Esophagus squamous epithelium (tissue), 5 donors: Measurements from ENCODE around the gene NPTX1. TPM values are rescaled to one million over a fixed set of nuclear protein-coding genes. Genes with fewer than 3 reads are reported as not detected.

Experiments used
- DNase-seq: peaks from one replicate; lab custom pipeline; 2025; lab: John Stamatoyannopoulos, UW
- H3K27ac ChIP-seq, 4 donors: fragments of 200-600 bp; sonication (generic); one replicate each; pipeline ENCODE4 v1.5.1; 2016 to 2019; ENCODE audit warnings: mild to moderate bottlenecking in 1 of 4
- H3K27me3 ChIP-seq, 4 donors: fragments of 200-600 bp; sonication (generic); 1 replicate in 3 of 4; 2 replicates in 1 of 4; pipeline versions ENCODE4 v1.5.1 to v1.6.0; 2017 to 2021; ENCODE audit warnings: antibody characterized with exemption in 1 of 4
- H3K36me3 ChIP-seq, 3 donors: fragments of 200-600 bp; sonication (generic); one replicate each; pipeline ENCODE4 v1.5.1; 2016 to 2019
- H3K4me1 ChIP-seq, 3 donors: fragments of 200-600 bp; sonication (generic); one replicate each; pipeline ENCODE4 v1.5.1; 2017 to 2019
- H3K4me3 ChIP-seq, 4 donors: fragments of 200-600 bp; sonication (generic); 1 replicate in 3 of 4; 2 replicates in 1 of 4; pipeline ENCODE4 v1.5.1; 2016 to 2019; ENCODE audit warnings: mild to moderate bottlenecking in 2 of 4, moderate library complexity in 1 of 4
- H3K9me3 ChIP-seq, 3 donors: fragments of 200-600 bp; sonication (generic); one replicate each; pipeline ENCODE4 v1.5.1; 2016 to 2019
- POLR2A ChIP-seq, 4 donors: fragments of 450-650 bp; IDR thresholded peaks; one replicate each; pipeline ENCODE4 v1.6.1; 2017; ENCODE audit warnings: antibody characterized with exemption in 4 of 4, mild to moderate bottlenecking in 4 of 4, moderate library complexity in 3 of 4
- WGBS, 2 donors: methylation state at CpG; one replicate each; pipeline ENCODE4 v1.1.5; 2018; 5-methylcytosine and 5-hydroxymethylcytosine counted together
- intact Hi-C: fragments of 100-400 bp; cut with DNase I; formaldehyde crosslinking; loops from one replicate; pipeline ENCODE4 v1.15.0; 2022
- total RNA-seq, 4 donors: library from RNA; depleted of rRNA; stranded (reverse); fragments of >200 nt; gene quantifications; one replicate each; pipeline ENCODE4 v1.1.0, GENCODE V29; 2016
- TF ChIP-seq, protein P1 (sequence below), 6 experiments: fragments of 450-650 bp in 4 of 6; fragments of 200-600 bp in 2 of 6; sonication (generic) in 2 of 6; IDR thresholded peaks; one replicate each; pipeline ENCODE4 v1.5.1; 2016 to 2019; ENCODE audit warnings: antibody characterized with exemption in 6 of 6, mild to moderate bottlenecking in 4 of 6, moderate library complexity in 4 of 6
- donor health status: DM: yes; HTN: yes; CAD: no.

Gene NPTX1
- total RNA-seq, 4 donors from 2014 or later = under 0.01 to 0.15 TPM; not detected in 2

DNA sequence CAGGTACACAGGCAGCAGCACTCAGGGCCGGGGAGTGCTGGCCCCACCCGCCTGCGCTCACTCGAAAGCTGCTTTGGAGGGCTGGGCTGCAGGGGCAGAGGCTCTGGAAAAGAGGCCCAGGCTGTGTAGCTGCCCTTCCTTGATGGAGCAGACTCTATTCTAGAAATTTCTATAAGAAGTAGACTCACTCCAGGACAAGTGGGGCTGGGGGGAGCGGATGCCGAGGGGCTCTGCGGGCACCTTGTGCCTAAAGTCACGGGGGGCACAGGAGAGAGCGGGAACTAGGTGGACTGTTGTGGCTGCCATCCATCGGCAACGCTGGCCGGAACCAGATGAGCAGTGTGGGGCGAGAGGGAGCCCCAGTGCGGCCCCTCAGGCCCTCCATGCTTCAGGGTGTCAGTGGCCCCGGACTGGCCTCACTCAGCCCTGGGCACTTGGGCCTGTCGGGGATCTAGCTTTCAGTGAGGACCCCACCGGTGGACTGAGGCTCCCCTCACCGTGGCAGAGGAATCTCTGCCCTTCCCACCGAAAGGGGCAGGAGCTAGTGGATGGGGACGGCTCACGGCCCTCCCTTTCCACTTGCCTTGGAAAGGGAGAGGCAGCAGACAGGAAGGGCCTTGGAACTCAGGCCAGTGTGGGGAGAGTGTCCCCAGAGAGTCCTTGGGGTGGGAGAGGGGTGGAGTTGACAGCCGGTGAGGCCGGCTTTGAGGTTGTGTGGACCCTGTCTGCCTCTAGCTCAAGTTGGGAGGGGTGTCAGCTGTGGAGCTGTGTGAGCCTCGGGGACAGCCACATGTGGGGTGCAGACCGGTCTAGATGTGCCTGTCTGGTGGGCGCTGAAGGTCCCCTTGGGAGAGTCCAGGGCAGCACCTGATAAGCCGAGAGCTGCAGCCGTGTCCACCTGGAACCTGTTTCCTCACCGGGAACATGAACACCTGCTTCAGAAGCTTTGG is 44.9 kb downstream of the NPTX1 start:
- Histone ChIP-seq H3K4me3 (no peak overlapping the region), H3K27ac (no peak overlapping the region), H3K9me3 (no peaks in the 10 kb centered on the region), H3K27me3 (no peaks in the 10 kb centered on the region), H3K4me1 (peaks cover 0 to 18% (median 8%) of the 10 kb centered on the region in 3 donors), H3K36me3 (peaks cover 0 to 6% (median 0%) of the 10 kb centered on the region in 3 donors)
- no peak for DNase-seq
- no peak for TF ChIP-seq POLR2A (IDR thresholded peaks at IDR 0.05)
- TF ChIP-seq, protein P1, sequence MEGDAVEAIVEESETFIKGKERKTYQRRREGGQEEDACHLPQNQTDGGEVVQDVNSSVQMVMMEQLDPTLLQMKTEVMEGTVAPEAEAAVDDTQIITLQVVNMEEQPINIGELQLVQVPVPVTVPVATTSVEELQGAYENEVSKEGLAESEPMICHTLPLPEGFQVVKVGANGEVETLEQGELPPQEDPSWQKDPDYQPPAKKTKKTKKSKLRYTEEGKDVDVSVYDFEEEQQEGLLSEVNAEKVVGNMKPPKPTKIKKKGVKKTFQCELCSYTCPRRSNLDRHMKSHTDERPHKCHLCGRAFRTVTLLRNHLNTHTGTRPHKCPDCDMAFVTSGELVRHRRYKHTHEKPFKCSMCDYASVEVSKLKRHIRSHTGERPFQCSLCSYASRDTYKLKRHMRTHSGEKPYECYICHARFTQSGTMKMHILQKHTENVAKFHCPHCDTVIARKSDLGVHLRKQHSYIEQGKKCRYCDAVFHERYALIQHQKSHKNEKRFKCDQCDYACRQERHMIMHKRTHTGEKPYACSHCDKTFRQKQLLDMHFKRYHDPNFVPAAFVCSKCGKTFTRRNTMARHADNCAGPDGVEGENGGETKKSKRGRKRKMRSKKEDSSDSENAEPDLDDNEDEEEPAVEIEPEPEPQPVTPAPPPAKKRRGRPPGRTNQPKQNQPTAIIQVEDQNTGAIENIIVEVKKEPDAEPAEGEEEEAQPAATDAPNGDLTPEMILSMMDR (IDR thresholded peaks at IDR 0.05) = no peak
- intact Hi-C loops = loop anchor here (5.0 kb wide), 1 partner anchor 541 kb away; no protein-coding TSS in a partner anchor
- 58 to 88% methylated on average over 2 to 7 of the region's 29 CpGs for WGBS, 2 donors

DNA sequence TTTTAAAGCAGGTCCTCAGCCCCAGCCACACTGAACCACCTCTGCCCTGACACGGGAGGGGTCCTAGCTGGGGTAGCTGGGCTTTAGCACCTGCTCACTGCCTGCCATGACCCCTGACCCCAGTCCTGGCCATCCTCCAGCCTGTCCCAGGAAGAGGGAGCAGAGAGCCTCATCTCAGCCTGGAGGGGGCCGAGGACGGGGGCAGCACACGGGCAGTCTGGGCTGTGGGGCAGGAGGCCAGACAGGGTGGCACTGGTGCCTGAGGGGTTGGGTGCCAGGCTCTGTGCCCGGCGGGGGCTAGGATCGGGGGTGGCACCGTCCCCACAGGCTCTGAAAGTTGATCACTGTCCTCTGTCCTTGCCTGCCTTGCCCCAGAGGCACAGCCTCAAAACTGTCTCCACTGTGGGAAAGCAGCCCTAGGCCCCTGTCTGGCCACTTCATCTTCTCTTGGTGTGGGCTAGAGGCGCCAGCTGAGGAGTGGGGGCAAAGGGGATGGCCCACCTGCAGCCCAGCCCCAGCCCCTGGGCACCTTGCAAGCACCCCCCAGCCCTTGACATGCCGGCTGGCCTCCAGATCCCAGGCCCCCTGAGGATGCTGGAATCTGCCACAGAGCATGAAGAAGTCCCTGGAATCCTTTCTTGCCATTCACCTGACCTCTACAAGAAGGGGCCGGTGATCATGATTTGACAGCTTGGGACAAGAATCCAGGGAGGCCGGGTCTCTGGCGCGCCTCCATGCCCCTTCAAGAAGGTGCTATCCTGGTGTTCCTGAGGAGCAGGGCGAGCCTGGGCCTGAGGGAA is 45.8 kb downstream of the NPTX1 start:
- DNase-seq = no peak
- no peak overlapping the region for H3K4me3 ChIP-seq
- no peaks in the 10 kb centered on the region for H3K27me3 ChIP-seq
- no peaks in the 10 kb centered on the region for H3K9me3 ChIP-seq
- no peak for TF ChIP-seq POLR2A (IDR thresholded peaks at IDR 0.05)
- TF ChIP-seq, protein P1 (IDR thresholded peaks at IDR 0.05) = no peak
- intact Hi-C loops = loop anchor here (5.0 kb wide), 1 partner anchor 542 kb away; no protein-coding TSS in a partner anchor
- peaks cover 0 to 6% (median 0%) of the 10 kb centered on the region in 3 donors for H3K36me3 ChIP-seq
- no peak overlapping the region for H3K27ac ChIP-seq
- 65 to 80% methylated on average over 1 to 5 of the region's 15 CpGs for WGBS, 2 donors
- H3K4me1 ChIP-seq = peaks cover 0 to 19% (median 8%) of the 10 kb centered on the region in 3 donors

DNA sequence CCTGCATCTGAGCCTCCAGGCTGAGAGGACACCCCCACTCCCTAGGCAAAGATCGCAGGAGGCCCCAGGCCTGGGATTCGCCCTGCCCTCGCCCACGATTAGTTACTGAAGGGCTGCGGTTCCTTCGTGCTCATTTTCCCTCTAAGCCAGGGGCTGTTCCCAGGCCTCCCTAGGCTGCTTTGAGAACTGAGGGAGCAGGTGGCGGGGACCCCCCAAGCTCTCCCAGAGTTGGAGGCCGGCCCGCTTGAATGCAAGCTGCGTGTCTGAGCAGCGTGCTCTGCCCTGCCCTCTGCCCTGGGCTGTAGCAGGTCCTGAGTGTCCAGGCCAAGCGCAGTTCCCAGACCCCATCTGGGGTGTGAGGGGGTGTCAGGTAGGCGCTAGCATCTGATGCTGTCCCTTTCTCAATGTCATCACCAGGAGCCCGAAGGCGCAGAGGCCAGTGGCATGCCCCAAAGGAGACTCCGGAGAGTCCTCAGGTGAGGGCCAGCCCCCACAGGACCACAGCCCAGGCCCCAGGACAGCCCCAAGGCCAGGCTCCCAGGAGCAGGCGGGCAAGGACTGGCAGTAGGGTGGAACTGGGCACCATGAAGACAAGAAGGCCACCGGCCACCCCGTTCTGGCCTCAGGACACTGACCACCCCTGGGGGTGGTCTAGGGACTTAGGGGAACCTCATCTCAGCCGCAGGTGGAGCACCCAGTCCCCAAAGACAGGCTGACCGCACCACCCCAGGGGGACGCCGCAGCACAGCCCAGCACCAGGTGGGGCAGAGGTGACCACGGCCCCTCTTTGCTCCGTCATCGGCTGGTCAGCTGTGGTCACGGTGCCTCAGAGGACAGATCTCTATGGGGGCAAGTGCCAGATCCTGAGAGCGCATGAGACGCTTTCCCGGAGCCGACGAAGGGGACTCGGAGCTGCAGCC is 46.8 kb downstream of the NPTX1 start:
- no peak overlapping the region for H3K4me3 ChIP-seq
- H3K27me3 ChIP-seq = no peaks in the 10 kb centered on the region
- 86 to 92% methylated on average over 15 to 17 of the region's 33 CpGs for WGBS, 2 donors
- TF ChIP-seq, protein P1 (IDR thresholded peaks at IDR 0.05) = no peak
- no peak for TF ChIP-seq POLR2A (IDR thresholded peaks at IDR 0.05)
- no peaks in the 10 kb centered on the region for H3K9me3 ChIP-seq
- DNase-seq = no peak
- H3K36me3 ChIP-seq = peaks cover 0 to 6% (median 0%) of the 10 kb centered on the region in 3 donors
- intact Hi-C loops = loop anchor here (5.0 to 10.0 kb wide), 2 partner anchors 145 to 543 kb away; no protein-coding TSS in a partner anchor
- peaks cover 0 to 19% (median 8%) of the 10 kb centered on the region in 3 donors for H3K4me1 ChIP-seq
- no peak overlapping the region for H3K27ac ChIP-seq

DNA sequence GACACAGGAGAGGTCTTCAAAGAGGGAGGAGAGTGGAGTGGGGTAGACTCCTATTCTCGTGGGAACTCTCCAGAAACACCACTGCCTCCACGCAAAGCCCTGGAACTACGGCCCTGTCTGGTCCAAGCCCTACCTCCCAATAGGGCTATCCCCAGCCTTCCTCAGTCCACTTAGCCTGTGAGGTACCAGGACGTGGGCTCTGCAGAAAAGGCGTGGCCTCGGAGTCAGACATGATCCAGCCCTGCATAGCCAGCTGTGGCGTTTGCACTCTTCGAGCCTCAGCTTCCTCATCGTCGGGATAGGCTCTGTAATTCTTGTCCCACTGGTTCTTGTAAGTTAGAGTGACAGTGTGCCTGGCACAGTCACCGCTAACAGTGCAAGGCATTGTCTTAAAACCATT is 47.6 kb downstream of the NPTX1 start:
- TF ChIP-seq POLR2A (IDR thresholded peaks at IDR 0.05) = no peak
- TF ChIP-seq, protein P1 (IDR thresholded peaks at IDR 0.05) = no peak
- Histone ChIP-seq H3K4me1 (peaks cover 0 to 23% (median 8%) of the 10 kb centered on the region in 3 donors), H3K4me3 (no peak overlapping the region), H3K36me3 (peaks cover 0 to 6% (median 0%) of the 10 kb centered on the region in 3 donors), H3K27ac (no peak overlapping the region), H3K27me3 (no peaks in the 10 kb centered on the region), H3K9me3 (no peaks in the 10 kb centered on the region)
- WGBS, 2 donors = 83 to 85% methylated on average over 5 to 6 of the region's 11 CpGs
- no peak for DNase-seq
- intact Hi-C loops = loop anchor here (10.0 kb wide), 1 partner anchor 146 kb away; no protein-coding TSS in a partner anchor
